ENCODE results near the gene SEMA4A. TPM values are rescaled to one million over a fixed set of nuclear protein-coding genes. Genes with fewer than 3 reads are reported as not detected.
"Not testable (repeated sequence)": the region's sequence is repeated elsewhere in the genome, so short reads cannot be mapped to it uniquely, and the experiment has no call there.

The SEMA4A gene
- total and polyA plus RNA-seq, 9 of the 15 experiments (the other 6 are each of a cell fraction or from before 2014, with no cell fraction given): 0.04 to 1.7 (median 0.45) TPM

DNA sequence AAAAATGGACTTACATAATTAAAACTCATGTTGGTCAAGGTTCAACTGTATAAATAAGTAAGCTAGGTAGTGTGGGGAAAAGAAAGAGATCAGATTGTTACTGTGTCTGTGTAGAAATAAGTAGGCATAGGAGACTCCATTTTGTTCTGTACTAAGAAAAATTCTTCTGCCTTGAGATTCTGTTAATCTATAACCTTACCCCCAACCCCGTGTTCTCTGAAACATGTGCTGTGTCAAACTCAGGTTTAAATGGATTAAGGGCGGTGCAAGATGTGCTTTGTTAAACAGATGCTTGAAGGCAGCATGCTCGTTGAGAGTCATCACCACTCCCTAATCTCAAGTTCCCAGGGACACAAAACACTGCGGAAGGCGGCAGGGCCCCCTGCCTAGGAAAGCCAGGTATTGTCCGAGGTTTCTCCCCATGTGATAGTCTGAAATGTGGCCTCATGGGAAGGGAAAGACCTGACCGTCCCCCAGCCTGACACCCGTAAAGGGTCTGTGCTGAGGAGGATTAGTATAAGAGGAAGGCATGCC is 28.1 kb downstream of the SEMA4A start (continued):
- TF ChIP-seq ZNF592 (IDR thresholded peaks at IDR 0.05) (peak; percentile 96), ZNF311 (CRISPR knock-in tag; IDR thresholded peaks at IDR 0.05) (peak; percentile 66; the same call in 1 of the 2 replicates), DMBX1 (CRISPR knock-in tag; IDR thresholded peaks at IDR 0.05; ENCODE audit: borderline replicate concordance) (peak; percentile 83), TCF3 (CRISPR knock-in tag; IDR thresholded peaks at IDR 0.05) (peak; percentile 69), CBFA2T3 (IDR thresholded peaks at IDR 0.05) (peak; percentile 54), RAD21 (CRISPR knock-in tag; conservative IDR thresholded peaks at IDR 0.05 in 1 of 2, IDR thresholded peaks at IDR 0.05 in 1 of 2) (peak in 1 of 2 experiments; percentile 41; a peak in 2 of 4 replicates), SMARCA4 (IDR thresholded peaks at IDR 0.05) (0 out of 2 replicates have a peak, but pooled peaks have one; percentile 14), MNT (conservative IDR thresholded peaks at IDR 0.05) (peak; percentile 65 to 78), NR4A1 (tag; IDR thresholded peaks at IDR 0.05) (peak; percentile 87)
- TF ChIP-seq NR4A1 (CRISPR knock-in tag; IDR thresholded peaks at IDR 0.05): not testable (repeated sequence)
- TF ChIP-seq, protein P1, sequence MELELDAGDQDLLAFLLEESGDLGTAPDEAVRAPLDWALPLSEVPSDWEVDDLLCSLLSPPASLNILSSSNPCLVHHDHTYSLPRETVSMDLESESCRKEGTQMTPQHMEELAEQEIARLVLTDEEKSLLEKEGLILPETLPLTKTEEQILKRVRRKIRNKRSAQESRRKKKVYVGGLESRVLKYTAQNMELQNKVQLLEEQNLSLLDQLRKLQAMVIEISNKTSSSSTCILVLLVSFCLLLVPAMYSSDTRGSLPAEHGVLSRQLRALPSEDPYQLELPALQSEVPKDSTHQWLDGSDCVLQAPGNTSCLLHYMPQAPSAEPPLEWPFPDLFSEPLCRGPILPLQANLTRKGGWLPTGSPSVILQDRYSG (tag; conservative IDR thresholded peaks at IDR 0.05; ENCODE audit: low read depth): 0 out of 2 replicates have a peak, but pooled peaks have one; percentile 20

GRCh38 chr1:156182010-156182779 is 28.8 kb downstream of the SEMA4A start:
- BruUV-seq (replicated peaks); CTCF ChIA-PET (ENCODE audit: low intra/inter-chr PET ratio); in situ Hi-C loops (cut with MboI); H3K4me3 ChIP-seq; H4K20me1 ChIP-seq (replicated peaks; ENCODE audit: control insufficient read depth, insufficient read depth, low read length); H3K27me3 ChIP-seq (ENCODE audit: control insufficient read depth in 2 of 2, insufficient read depth in 2 of 2, low read length in 2 of 2); H3K9ac ChIP-seq (ENCODE audit: insufficient read depth in 1 of 2, low read depth in 2 of 2, low read length in 2 of 2); DNase-seq (ENCODE audit: extremely low read depth in 1 of 4, low spot score in 3 of 4); H3K4me2 ChIP-seq (ENCODE audit: insufficient read depth, low read length); intact Hi-C loops (cut with micrococcal nuclease); H3K79me2 ChIP-seq (ENCODE audit: control insufficient read depth, insufficient read depth, low read length); H3K9me3 ChIP-seq (replicated peaks; ENCODE audit: control insufficient read depth, insufficient read depth, low read depth, low read length); H3K36me3 ChIP-seq (ENCODE audit: control insufficient read depth, insufficient read depth, low read length); H3K27ac ChIP-seq (ENCODE audit: extremely low read depth, low read depth, low read length); H3K9me1 ChIP-seq (ENCODE audit: control insufficient read depth, insufficient read depth, low read length); FAIRE-seq: not testable (repeated sequence)
- peak; percentile 34; the same call in 1 of the 3 replicates for ATAC-seq
- Histone ChIP-seq H3K4me1 (replicated peaks in 1 of 2; ENCODE audit: control insufficient read depth in 2 of 2, insufficient read depth in 2 of 2, low read length in 2 of 2) (peaks cover 18 to 21% of the 10 kb centered on the region in 2 experiments; a peak in 4 of 5 replicates), H2AFZ (ENCODE audit: low read depth, low read length) (peak overlapping the region; percentile 76; the same call in 1 of the 2 replicates)
- POLR2A ChIA-PET: interaction anchor here (0.6 kb wide), 1 partner anchor 36 kb away, joined by 4 read pairs; no protein-coding TSS in a partner anchor
- WGBS (ENCODE audit: insufficient coverage, low coverage, missing lambda C conversion rate): 49% methylated on average over 7 of the region's 12 CpGs
